Neuronal stem cell (in vitro differentiated cells): ENCODE measurements around the gene LGR5.

Experiments
- DNase-seq: peaks from one replicate; pipeline ENCODE4 v3.0.0-alpha.2; 2013; ENCODE audit warnings: low spot score
- H2AFZ ChIP-seq: one replicate; pipeline ENCODE4 v1.6.1; 2013; ENCODE audit warnings: mild to moderate bottlenecking, low read length, inconsistent platforms
- H2AK5ac ChIP-seq: 2 replicates; pipeline ENCODE4 v1.6.1; 2013; ENCODE audit warnings: low read depth, mild to moderate bottlenecking, inconsistent platforms, low read length, moderate library complexity, mixed read lengths
- H2BK120ac ChIP-seq: 2 replicates; pipeline ENCODE4 v1.6.1; 2013; ENCODE audit warnings: low read depth, mild to moderate bottlenecking, inconsistent platforms, low read length, moderate library complexity, mixed read lengths
- H2BK12ac ChIP-seq: one replicate; pipeline ENCODE4 v1.6.1; 2013; ENCODE audit warnings: low read length, inconsistent platforms
- H2BK15ac ChIP-seq: 2 replicates; pipeline ENCODE4 v1.6.1; 2013; ENCODE audit warnings: mild to moderate bottlenecking, low read length, inconsistent platforms, mixed read lengths
- H2BK5ac ChIP-seq: one replicate; pipeline ENCODE4 v1.6.1; 2013; ENCODE audit warnings: inconsistent platforms, mild to moderate bottlenecking, low read length, moderate library complexity
- H3K14ac ChIP-seq: one replicate; pipeline ENCODE4 v1.6.1; 2013; ENCODE audit warnings: low read length, inconsistent platforms
- H3K18ac ChIP-seq: 2 replicates; pipeline ENCODE4 v1.6.1; 2013; ENCODE audit warnings: low read length, inconsistent platforms
- H3K23ac ChIP-seq: 2 replicates; pipeline ENCODE4 v1.6.1; 2013; ENCODE audit warnings: low read depth, mild to moderate bottlenecking, mixed read lengths, low read length, inconsistent platforms; ENCODE audit not compliant: poor library complexity
- H3K27ac ChIP-seq: replicated peaks from 3 replicates; pipeline ENCODE4 v1.5.1; 2013; ENCODE audit warnings: low read length, inconsistent platforms
- H3K27me3 ChIP-seq, 3 experiments: 2 replicates each; pipeline ENCODE4 v1.6.1; 2013; ENCODE audit warnings: low read length in 3 of 3, mild to moderate bottlenecking in 2 of 3, inconsistent platforms in 1 of 3, low read depth in 1 of 3, mixed read lengths in 1 of 3, moderate library complexity in 1 of 3; ENCODE audit not compliant: control insufficient read depth in 3 of 3, insufficient read depth in 3 of 3
- H3K36me3 ChIP-seq, 2 donors: replicated peaks in 1 of 2; 2 replicates each; pipeline ENCODE4 v1.6.1; 2013; ENCODE audit warnings: low read length in 2 of 2; ENCODE audit not compliant: control insufficient read depth in 2 of 2, insufficient read depth in 2 of 2
- H3K4ac ChIP-seq: 2 replicates; pipeline ENCODE4 v1.6.1; 2013; ENCODE audit warnings: inconsistent platforms, mild to moderate bottlenecking, low read length, moderate library complexity
- H3K4me1 ChIP-seq, 2 donors: 1 replicate in 1 of 2; 2 replicates in 1 of 2; pipeline ENCODE4 v1.6.1; 2013; ENCODE audit warnings: low read length in 2 of 2, low read depth in 1 of 2; ENCODE audit not compliant: control insufficient read depth in 2 of 2, insufficient read depth in 1 of 2
- H3K4me2 ChIP-seq: one replicate; pipeline ENCODE4 v1.6.1; 2013; ENCODE audit warnings: mild to moderate bottlenecking, low read length, inconsistent platforms; ENCODE audit not compliant: insufficient read depth, poor library complexity, severe bottlenecking
- H3K4me3 ChIP-seq, 2 donors: 2 replicates each; pipeline ENCODE4 v1.5.1; 2013; ENCODE audit warnings: low read length in 2 of 2, mild to moderate bottlenecking in 2 of 2, inconsistent platforms in 1 of 2, moderate library complexity in 1 of 2
- H3K79me1 ChIP-seq: one replicate; pipeline ENCODE4 v1.6.1; 2013; ENCODE audit warnings: low read depth, mild to moderate bottlenecking, inconsistent platforms, low read length, moderate library complexity
- H3K9ac ChIP-seq: one replicate; pipeline ENCODE4 v1.6.1; 2013; ENCODE audit warnings: mild to moderate bottlenecking, low read depth, low read length, inconsistent platforms; ENCODE audit not compliant: poor library complexity
- H3K9me3 ChIP-seq, 2 donors: replicated peaks in 1 of 2; 2 replicates each; pipeline versions ENCODE3 to v1.6.1; 2013; ENCODE audit warnings: low read length in 2 of 2, mild to moderate bottlenecking in 2 of 2, inconsistent platforms in 1 of 2, low read depth in 1 of 2, mixed read lengths in 1 of 2, moderate library complexity in 1 of 2; ENCODE audit not compliant: control insufficient read depth in 2 of 2, insufficient read depth in 1 of 2
- H4K8ac ChIP-seq: one replicate; pipeline ENCODE4 v1.6.1; 2013; ENCODE audit warnings: low read depth, mild to moderate bottlenecking, inconsistent platforms, low read length, moderate library complexity
- H4K91ac ChIP-seq: one replicate; pipeline ENCODE4 v1.6.1; 2013; ENCODE audit warnings: low read length, low read depth, mild to moderate bottlenecking, inconsistent platforms; ENCODE audit not compliant: poor library complexity
- WGBS, 2 donors: extraction: QIAGEN DNeasy Blood & Tissue Kit; methylation state at CpG; one replicate each; pipeline ENCODE4 v1.1.7; 2013; ENCODE audit warnings: missing lambda C conversion rate in 2 of 2, mixed read lengths in 1 of 2; ENCODE audit not compliant: insufficient read length in 2 of 2, insufficient replicate concordance in 1 of 2; ENCODE audit errors: extremely low coverage in 2 of 2; 5-methylcytosine and 5-hydroxymethylcytosine counted together

The LGR5 gene

DNA sequence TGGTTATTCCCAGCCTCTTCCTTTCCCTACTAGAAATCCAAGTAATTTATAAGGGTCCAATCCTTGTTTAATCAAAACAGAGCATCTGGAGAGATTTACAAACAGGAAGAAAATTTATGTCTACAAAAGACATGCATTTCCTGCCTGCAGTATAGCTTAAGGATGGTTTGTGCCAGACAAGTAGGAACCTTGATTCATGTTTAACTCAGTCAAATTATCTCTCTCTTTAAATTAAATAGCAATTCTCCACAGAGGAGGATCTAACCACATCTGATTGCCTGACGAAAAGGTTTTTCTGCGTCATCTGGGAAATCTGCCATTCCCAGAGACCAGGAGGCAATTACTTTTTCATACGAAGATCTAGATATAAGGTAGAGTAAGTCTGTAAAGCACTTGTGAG, 118.8 kb downstream of the LGR5 start:
- Histone ChIP-seq H3K23ac (no peak overlapping the region), H3K36me3 (no peaks in the 10 kb centered on the region), H2AK5ac (no peak overlapping the region), H3K4me1 (peaks cover 2 to 14% of the 10 kb centered on the region in 2 donors), H4K8ac (no peak overlapping the region), H3K9me3 (no peaks in the 10 kb centered on the region), H4K91ac (no peak overlapping the region), H2AFZ (no peak overlapping the region), H3K27me3 (no peaks in the 10 kb centered on the region), H3K18ac (no peak overlapping the region), H3K4ac (no peak overlapping the region), H3K4me2 (no peak overlapping the region), H3K79me1 (no peaks in the 10 kb centered on the region), H2BK15ac (no peak overlapping the region), H3K14ac (no peak overlapping the region), H2BK120ac (no peak overlapping the region), H2BK5ac (no peak overlapping the region), H3K27ac (no peak overlapping the region), H3K4me3 (no peak overlapping the region), H2BK12ac (no peak overlapping the region), H3K9ac (no peak overlapping the region)
- no CpG with 5 or more reads among the region's 3 CpGs for WGBS, 2 donors
- no peak for DNase-seq

DNA sequence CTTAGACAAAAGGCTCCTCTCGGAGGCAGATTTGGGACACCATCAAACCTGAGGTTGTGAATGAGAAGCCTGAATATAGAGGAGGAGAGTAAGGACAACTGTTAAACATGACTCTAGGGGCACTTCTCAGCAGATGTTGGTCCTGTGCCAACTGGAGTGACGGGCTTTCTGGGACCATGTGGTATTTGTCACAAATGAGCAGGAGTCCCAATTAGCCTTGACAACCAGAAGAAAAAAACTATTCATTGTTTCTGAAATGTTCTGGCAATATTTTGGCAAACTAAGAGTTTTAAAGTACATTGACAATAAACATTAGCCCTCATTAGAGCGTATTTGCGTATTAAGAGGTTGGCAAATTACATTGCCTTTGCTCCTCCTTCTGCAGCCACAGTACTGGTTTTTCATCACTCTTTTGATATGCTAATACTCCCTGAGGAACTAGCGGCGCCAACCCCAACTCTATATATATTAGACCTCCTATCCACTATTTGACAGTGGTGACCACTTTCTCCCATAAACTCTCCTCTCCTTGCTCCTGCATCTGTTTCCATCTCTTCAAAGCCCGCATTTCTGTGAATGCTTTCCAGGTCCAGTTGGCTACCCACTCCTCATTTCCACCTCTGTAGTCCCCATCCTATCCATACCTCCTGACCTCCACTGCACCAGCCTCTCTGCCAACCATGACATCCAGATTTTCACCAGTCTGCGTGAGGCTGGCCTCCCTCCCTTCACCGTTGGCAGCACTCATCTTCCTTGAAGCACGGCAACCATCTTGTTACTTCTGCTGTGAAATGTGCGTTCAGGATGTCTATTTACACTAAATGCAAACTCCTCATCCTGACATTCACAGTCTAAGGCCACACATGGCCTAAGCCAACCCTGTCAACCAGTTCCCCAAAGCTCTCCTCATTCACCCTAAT, 123.3 kb downstream of the LGR5 start:
- no peak overlapping the region for H3K4me2 ChIP-seq
- no peak overlapping the region for H4K91ac ChIP-seq
- H3K27ac ChIP-seq = no peak overlapping the region
- H3K18ac ChIP-seq = no peak overlapping the region
- no peak overlapping the region for H3K4me3 ChIP-seq
- H3K9ac ChIP-seq = no peak overlapping the region
- no peak overlapping the region for H3K23ac ChIP-seq
- H3K4ac ChIP-seq = no peak overlapping the region
- H2BK15ac ChIP-seq = no peak overlapping the region
- H2BK120ac ChIP-seq = no peak overlapping the region
- WGBS, 2 donors = no CpG with 5 or more reads among the region's 11 CpGs
- H3K4me1 ChIP-seq = peaks cover 0 to 1% of the 10 kb centered on the region in 2 donors
- H2BK5ac ChIP-seq = no peak overlapping the region
- no peak overlapping the region for H2BK12ac ChIP-seq
- no peaks in the 10 kb centered on the region for H3K36me3 ChIP-seq
- no peaks in the 10 kb centered on the region for H3K9me3 ChIP-seq
- no peaks in the 10 kb centered on the region for H3K27me3 ChIP-seq
- H3K14ac ChIP-seq = no peak overlapping the region
- no peaks in the 10 kb centered on the region for H3K79me1 ChIP-seq
- H2AK5ac ChIP-seq = no peak overlapping the region
- no peak for DNase-seq
- peak overlapping the region; percentile 21 for H2AFZ ChIP-seq
- no peak overlapping the region for H4K8ac ChIP-seq

DNA sequence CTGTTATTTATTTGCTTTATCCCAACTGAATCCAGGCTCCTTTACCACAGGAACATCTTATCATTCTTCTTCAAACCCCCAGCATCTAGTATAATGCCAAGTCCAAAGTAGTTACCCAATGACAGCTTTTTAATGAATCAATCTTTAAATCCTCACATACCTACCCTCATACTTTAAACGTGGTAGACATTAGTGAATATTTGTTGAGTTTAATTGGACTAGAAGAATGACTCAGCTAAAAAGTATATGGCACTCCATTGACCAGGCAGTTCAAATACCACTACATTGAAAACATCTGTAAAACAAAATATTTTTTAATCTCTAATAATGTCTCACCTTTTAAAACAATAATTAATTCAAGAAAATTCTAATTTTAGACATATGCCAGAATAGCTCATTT, 125.9 kb downstream of the LGR5 start:
- Histone ChIP-seq H3K4me2 (no peak overlapping the region), H3K27me3 (no peaks in the 10 kb centered on the region), H3K4ac (no peak overlapping the region), H3K4me1 (peaks cover 0 to 1% of the 10 kb centered on the region in 2 donors), H2AK5ac (no peak overlapping the region), H2BK15ac (no peak overlapping the region), H3K18ac (no peak overlapping the region), H3K27ac (no peak overlapping the region), H3K9me3 (no peaks in the 10 kb centered on the region), H3K23ac (no peak overlapping the region), H2BK120ac (no peak overlapping the region), H3K14ac (no peak overlapping the region), H3K9ac (no peak overlapping the region), H2AFZ (no peak overlapping the region), H2BK5ac (no peak overlapping the region), H4K91ac (no peak overlapping the region), H3K36me3 (no peaks in the 10 kb centered on the region), H3K79me1 (no peaks in the 10 kb centered on the region), H4K8ac (no peak overlapping the region), H2BK12ac (no peak overlapping the region), H3K4me3 (no peak overlapping the region)
- no peak for DNase-seq
- WGBS, 2 donors = no CpG with 5 or more reads among the region's 1 CpG

DNA sequence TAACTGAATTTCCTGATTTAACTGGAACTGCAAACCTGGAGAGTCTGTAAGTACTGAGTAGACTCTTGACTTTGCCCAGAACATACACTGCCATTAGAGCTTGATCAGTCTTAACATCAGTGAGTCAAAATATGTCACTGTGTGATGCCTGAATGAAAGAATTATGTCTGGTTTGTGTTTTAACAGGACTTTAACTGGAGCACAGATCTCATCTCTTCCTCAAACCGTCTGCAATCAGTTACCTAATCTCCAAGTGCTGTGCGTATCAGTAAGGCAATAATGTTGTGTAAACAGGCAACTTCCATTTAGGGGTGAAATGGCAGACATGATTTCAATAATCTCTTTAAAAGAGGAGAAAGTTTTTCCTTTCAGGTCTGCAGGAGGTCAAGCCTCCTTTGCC, 127.1 kb downstream of the LGR5 start:
- H3K36me3 ChIP-seq = no peaks in the 10 kb centered on the region

More for the DNA sequence above, 127.1 kb downstream of the LGR5 start:
- Histone ChIP-seq H2AFZ (peak overlapping the region; percentile 46), H4K91ac (no peak overlapping the region), H2AK5ac (no peak overlapping the region), H3K4me1 (peaks cover 0 to 1% of the 10 kb centered on the region in 2 donors), H3K4me2 (no peak overlapping the region), H3K79me1 (no peaks in the 10 kb centered on the region), H3K18ac (no peak overlapping the region), H3K27me3 (no peaks in the 10 kb centered on the region), H2BK120ac (no peak overlapping the region), H3K4me3 (no peak overlapping the region), H3K9me3 (no peaks in the 10 kb centered on the region), H3K14ac (no peak overlapping the region), H2BK5ac (no peak overlapping the region), H4K8ac (no peak overlapping the region), H3K27ac (no peak overlapping the region), H2BK15ac (no peak overlapping the region), H3K23ac (no peak overlapping the region), H2BK12ac (no peak overlapping the region), H3K9ac (no peak overlapping the region), H3K4ac (no peak overlapping the region)
- DNase-seq = no peak
- WGBS, 2 donors = no CpG with 5 or more reads among the region's 2 CpGs
